OCI-LY7 (cell line): Measurements from ENCODE around the gene LAGE3. TPM values are rescaled to one million over a fixed set of nuclear protein-coding genes. Genes with fewer than 3 reads are reported as not detected.
A peak's percentile ranks its signal among the peaks of the same experiment; 100 is the strongest.

Source experiments
- BruUV-seq: library from RNA; stranded (reverse); fragments of 400-500 nt; replicated peaks from 2 replicates; lab custom pipeline; 2021; lab: Mats Ljungman, UMichigan
- CTCF ChIA-PET: fragments of 300-600 bp; sonication (Branson Sonifier 250); formaldehyde crosslinking; loops from one replicate; lab custom pipeline; 2022; ENCODE audit warnings: antibody characterized with exemption; ENCODE audit not compliant: unreplicated experiment; lab: Charles Lee
- POLR2A ChIA-PET: fragments of 300-600 bp; sonication (Branson Sonifier 250); formaldehyde crosslinking; loops from one replicate; lab custom pipeline; 2022; ENCODE audit warnings: antibody characterized with exemption; lab: Charles Lee
- DNase-seq: peaks from one replicate; pipeline ENCODE4 v3.0.0-alpha.2; 2015; ENCODE audit warnings: low spot score
- H2AFZ ChIP-seq: fragments of 200-600 bp; sonication (generic), shearing (Covaris generic); 2 replicates; pipeline ENCODE4 v1.6.1; 2014; ENCODE audit warnings: mild to moderate bottlenecking, antibody characterized with exemption, low read length, moderate library complexity
- H3K27ac ChIP-seq: fragments of 200-600 bp; sonication (generic); 2 replicates; pipeline ENCODE4 v1.5.1; 2014; ENCODE audit warnings: mixed run types, low read depth, mild to moderate bottlenecking, moderate library complexity, low read length, inconsistent platforms; ENCODE audit not compliant: poor library complexity, severe bottlenecking
- H3K36me3 ChIP-seq: fragments of 200-600 bp; sonication (generic); 2 replicates; pipeline ENCODE4 v1.6.1; 2014; ENCODE audit warnings: mild to moderate bottlenecking, antibody characterized with exemption, low read length, moderate library complexity, mixed read lengths; ENCODE audit not compliant: insufficient read depth
- H3K4me1 ChIP-seq: fragments of 200-600 bp; sonication (generic); 2 replicates; pipeline ENCODE4 v1.5.1; 2014; ENCODE audit warnings: mild to moderate bottlenecking, low read length; ENCODE audit not compliant: insufficient read depth, poor library complexity, severe bottlenecking
- H3K4me2 ChIP-seq: fragments of 200-600 bp; sonication (generic); 2 replicates; pipeline ENCODE4 v1.6.1; 2014; ENCODE audit warnings: mild to moderate bottlenecking, low read length
- H3K4me3 ChIP-seq: fragments of 200-600 bp; sonication (generic); 2 replicates; pipeline ENCODE4 v1.5.1; 2014; ENCODE audit warnings: mild to moderate bottlenecking, low read depth, low read length; ENCODE audit not compliant: poor library complexity, severe bottlenecking
- H3K79me2 ChIP-seq: fragments of 200-600 bp; sonication (generic); 2 replicates; pipeline ENCODE4 v1.6.1; 2016; ENCODE audit warnings: low read depth, mild to moderate bottlenecking, low read length, moderate library complexity, mixed read lengths; ENCODE audit not compliant: insufficient read depth
- H3K9me2 ChIP-seq: fragments of 200-600 bp; sonication (generic); 2 replicates; pipeline ENCODE4 v1.6.1; 2016; ENCODE audit warnings: mild to moderate bottlenecking, low read length, mixed read lengths; ENCODE audit not compliant: insufficient read depth
- H3K9me3 ChIP-seq: fragments of 200-600 bp; sonication (generic); 2 replicates; pipeline ENCODE4 v1.6.1; 2014; ENCODE audit warnings: mild to moderate bottlenecking, mixed run types, low read length, mixed read lengths
- H4K20me1 ChIP-seq: fragments of 200-600 bp; sonication (generic); 2 replicates; pipeline ENCODE4 v1.6.1; 2014; ENCODE audit warnings: mild to moderate bottlenecking, antibody characterized with exemption, low read length, moderate library complexity, mixed read lengths; ENCODE audit not compliant: insufficient read depth
- CTCF ChIP-seq: fragments of 200-600 bp; sonication (generic); conservative IDR thresholded peaks from 2 replicates; pipeline ENCODE4 v1.5.1; 2014; ENCODE audit warnings: mild to moderate bottlenecking, antibody characterized with exemption, low read length, moderate library complexity, mixed read lengths
- EZH2phosphoT487 ChIP-seq: fragments of 200-600 bp; sonication (generic); IDR thresholded peaks from 2 replicates; pipeline ENCODE4 v1.6.1; 2018; ENCODE audit warnings: low read depth, borderline replicate concordance, mild to moderate bottlenecking, mixed run types, antibody characterized with exemption, low read length, moderate library complexity, mixed read lengths
- intact Hi-C: fragments of 100-400 bp; cut with micrococcal nuclease; formaldehyde crosslinking; loops from one replicate; pipeline ENCODE4 v1.10.0; 2022; ENCODE audit not compliant: unreplicated experiment
- total RNA-seq, 2 experiments: library from RNA; depleted of rRNA in 1 of 2; stranded (reverse); fragments of >200 nt in 1 of 2; shearing (Covaris generic) in 1 of 2; gene quantifications; 2 replicates each; pipeline ENCODE4 v1.2.3, GENCODE V29; 2014 to 2022

LAGE3 gene
- total RNA-seq, 2 experiments from 2014 or later: 40.6 to 70.1 TPM

GRCh38 chrX:154445776-154446175 lies 33.3 kb downstream of the LAGE3 start:
- Histone ChIP-seq H4K20me1 (no peaks in the 10 kb centered on the region), H3K4me1 (peaks cover 13% of the 10 kb centered on the region), H3K4me3 (no peak overlapping the region), H3K9me3 (no peaks in the 10 kb centered on the region), H3K9me2 (no peaks in the 10 kb centered on the region), H3K79me2 (no peaks in the 10 kb centered on the region), H3K36me3 (peaks cover 7% of the 10 kb centered on the region; the same call in 1 of the 2 replicates), H3K4me2 (no peak overlapping the region), H3K27ac (no peak overlapping the region), H2AFZ (no peak overlapping the region)
- DNase-seq: no peak
- intact Hi-C loops: no loop called here
- POLR2A ChIA-PET: interaction anchor here (0.6 kb wide), 1 partner anchor 56 kb away, joined by 4 read pairs; no protein-coding TSS in a partner anchor
- CTCF ChIA-PET: no interaction called here
- TF ChIP-seq EZH2phosphoT487 (no peak), CTCF (no peak)
- no TSS peak for BruUV-seq

- peaks cover 13% of the 10 kb centered on the region for H3K4me1 ChIP-seq
- H4K20me1 ChIP-seq: no peaks in the 10 kb centered on the region
- intact Hi-C loops: no loop called here
- no peak overlapping the region for H3K27ac ChIP-seq
- H3K4me2 ChIP-seq: peak overlapping the region; percentile 77
- no peak for DNase-seq
- peaks cover 15% of the 10 kb centered on the region; the same call in 1 of the 2 replicates for H3K36me3 ChIP-seq
- POLR2A ChIA-PET: interaction anchor here (0.6 kb wide), 1 partner anchor 37 kb away, joined by 5 read pairs; no protein-coding TSS in a partner anchor
- H3K79me2 ChIP-seq: no peaks in the 10 kb centered on the region
- no TSS peak for BruUV-seq
- no peak overlapping the region for H2AFZ ChIP-seq
- H3K9me2 ChIP-seq: no peaks in the 10 kb centered on the region
- no peaks in the 10 kb centered on the region for H3K9me3 ChIP-seq
- peak overlapping the region; percentile 69 for H3K4me3 ChIP-seq
- TF ChIP-seq CTCF (no peak), EZH2phosphoT487 (no peak)
- CTCF ChIA-PET: no interaction called here
These were observed 34.3 kb downstream of the LAGE3 start for GRCh38 chrX:154444755-154445246.

- no peaks in the 10 kb centered on the region for H3K79me2 ChIP-seq
- H4K20me1 ChIP-seq: no peaks in the 10 kb centered on the region
- POLR2A ChIA-PET: interaction anchor here (0.6 kb wide), 1 partner anchor 41 kb away, joined by 3 read pairs; no protein-coding TSS in a partner anchor
- peak within 1 kb of the TSS; percentile 69 for H3K4me3 ChIP-seq
- H3K9me3 ChIP-seq: no peaks in the 10 kb centered on the region
- H3K9me2 ChIP-seq: no peaks in the 10 kb centered on the region
- CTCF ChIA-PET: no interaction called here
- peak; percentile 62 for DNase-seq
- intact Hi-C loops: no loop called here
- no peak for TF ChIP-seq CTCF
- no peak for TF ChIP-seq EZH2phosphoT487
- H3K4me1 ChIP-seq: peaks cover 13% of the 10 kb centered on the region
- H3K4me2 ChIP-seq: peak within 1 kb of the TSS; percentile 84
- no peak within 1 kb of the TSS for H3K27ac ChIP-seq
- peaks cover 19% of the 10 kb centered on the region; the same call in 1 of the 2 replicates for H3K36me3 ChIP-seq
- H2AFZ ChIP-seq: no peak within 1 kb of the TSS
- BruUV-seq: no TSS peak
These were observed 34.9 kb downstream of the LAGE3 start, which contains the start of gene FAM50A for GRCh38 chrX:154443992-154444754. Gene FAM50A, plus strand, starts transcription at chrX:154444141. Its CDS starts 95 bp downstream, at chrX:154444236.
